Measurements from ENCODE around the gene MED9.

The MED9 gene

GRCh38 chr17:17519886-17520285 is 43.1 kb downstream of the MED9 start:
- no peak for DNase-seq

GRCh38 chr17:17520599-17521232 is 43.9 kb downstream of the MED9 start:
- DNase-seq: no peak

GRCh38 chr17:17523001-17523730 is 46.4 kb downstream of the MED9 start:
- no peak for DNase-seq

- DNase-seq: no peak
Measured at GRCh38 chr17:17523731-17524490, 47.1 kb downstream of the MED9 start.

GRCh38 chr17:17525311-17525710 is 48.5 kb downstream of the MED9 start:
- no peak for DNase-seq

- no peak for DNase-seq
Measured at GRCh38 chr17:17525956-17526355, 49.2 kb downstream of the MED9 start.

- DNase-seq: no peak
Measured at GRCh38 chr17:17526369-17526768, 49.6 kb downstream of the MED9 start.

GRCh38 chr17:17527534-17527933 is 50.7 kb downstream of the MED9 start:
- no peak for DNase-seq

- DNase-seq: no peak
Measured at GRCh38 chr17:17527956-17528500, 51.2 kb downstream of the MED9 start.

GRCh38 chr17:17528696-17529652 is 52.2 kb downstream of the MED9 start:
- DNase-seq: no peak

GRCh38 chr17:17531156-17531555 is 54.4 kb downstream of the MED9 start:
- no peak for DNase-seq

- DNase-seq: no peak
Measured at GRCh38 chr17:17532991-17533390, 56.2 kb downstream of the MED9 start.

- no peak for DNase-seq
Measured at GRCh38 chr17:17533901-17534441, 57.2 kb downstream of the MED9 start.

- no peak for DNase-seq
Measured at GRCh38 chr17:17535957-17536356, 59.2 kb downstream of the MED9 start.

GRCh38 chr17:17536702-17537101 is 59.9 kb downstream of the MED9 start:
- DNase-seq: no peak

- no peak for DNase-seq
Measured at GRCh38 chr17:17537311-17538099, 60.7 kb downstream of the MED9 start.

- no peak for DNase-seq
Measured at GRCh38 chr17:17538417-17539391, 61.9 kb downstream of the MED9 start.

- no peak for DNase-seq
Measured at GRCh38 chr17:17539591-17539990, 62.8 kb downstream of the MED9 start.

- DNase-seq: no peak
Measured at GRCh38 chr17:17540278-17540906, 63.6 kb downstream of the MED9 start.
